GM23338 (cell line): ENCODE measurements around the gene SYNE2.
A peak's percentile ranks its signal among the peaks of the same experiment; 100 is the strongest.

Experiments
- CREB1 ChIP-seq: fragments of 250-450 bp; sonication (Bioruptor Pico); IDR thresholded peaks from 2 replicates; pipeline ENCODE4 v1.5.0; 2020; ENCODE audit warnings: low read depth, mild to moderate bottlenecking, moderate library complexity
- CTCF ChIP-seq, 2 experiments: fragments of 200-600 bp in 1 of 2; sonication (generic) in 1 of 2; conservative IDR thresholded peaks; 2 replicates each; pipeline versions ENCODE4 v1.5.1 to v1.6.1; 2016 to 2017; ENCODE audit warnings: antibody characterized with exemption in 2 of 2, low read depth in 2 of 2, mild to moderate bottlenecking in 2 of 2, moderate library complexity in 1 of 2
- EZH2 ChIP-seq: fragments of 200-600 bp; sonication (generic); IDR thresholded peaks from one replicate; pipeline ENCODE4 v1.8.0; 2017; ENCODE audit warnings: antibody characterized with exemption, mild to moderate bottlenecking, low read depth; ENCODE audit not compliant: unreplicated experiment
- EZH2phosphoT487 ChIP-seq: fragments of 200-600 bp; sonication (generic); IDR thresholded peaks from one replicate; pipeline ENCODE4 v1.8.1; 2018; ENCODE audit warnings: antibody characterized with exemption; ENCODE audit not compliant: unreplicated experiment
- NANOG ChIP-seq: IDR thresholded peaks from 2 replicates; pipeline ENCODE4 v1.6.1; 2016; ENCODE audit warnings: antibody characterized with exemption, borderline replicate concordance
- POLR2AphosphoS5 ChIP-seq: IDR thresholded peaks from 2 replicates; pipeline ENCODE4 v1.6.1; 2016; ENCODE audit warnings: antibody characterized with exemption, low read depth
- REST ChIP-seq: IDR thresholded peaks from one replicate; pipeline ENCODE4 v1.6.1; 2018; ENCODE audit warnings: antibody characterized with exemption; ENCODE audit not compliant: unreplicated experiment
- STAT1 ChIP-seq: IDR thresholded peaks from one replicate; pipeline ENCODE4 v1.6.1; 2016; ENCODE audit warnings: antibody characterized with exemption; ENCODE audit not compliant: unreplicated experiment
- ZNF114 ChIP-seq: fragments of 250-450 bp; sonication (Bioruptor Pico); IDR thresholded peaks from 2 replicates; pipeline ENCODE4 v1.5.0; 2020; ENCODE audit warnings: mild to moderate bottlenecking, moderate library complexity
- ZNF331 ChIP-seq: fragments of 250-450 bp; sonication (Bioruptor Pico); IDR thresholded peaks from 2 replicates; pipeline ENCODE4 v1.5.0; 2020; ENCODE audit warnings: low read depth, mild to moderate bottlenecking, moderate library complexity
- ZNF462 ChIP-seq: fragments of 250-450 bp; sonication (Bioruptor Pico); IDR thresholded peaks from 2 replicates; pipeline ENCODE4 v1.5.0; 2020; ENCODE audit warnings: mild to moderate bottlenecking, moderate library complexity

GRCh38 chr14:63951021-63951420 is 98.2 kb downstream of the SYNE2 start:
- no peak for TF ChIP-seq CTCF (conservative IDR thresholded peaks at IDR 0.05; ENCODE audit: low read depth in 2 of 2)
- TF ChIP-seq EZH2 = no peak
- no peak for TF ChIP-seq REST
- no peak for TF ChIP-seq POLR2AphosphoS5
- no peak for TF ChIP-seq EZH2phosphoT487
- no peak for TF ChIP-seq ZNF462 (CRISPR knock-in tag)
- no peak for TF ChIP-seq ZNF114 (CRISPR knock-in tag)
- TF ChIP-seq STAT1 = no peak
- TF ChIP-seq ZNF331 (CRISPR knock-in tag) = no peak
- TF ChIP-seq CREB1 (CRISPR knock-in tag) = no peak
- TF ChIP-seq NANOG = 0 out of 2 replicates have a peak, but pooled peaks have one; percentile 34
